K562 (cell line): ENCODE data around the gene DCAF11. TPM values are rescaled to one million over a fixed set of nuclear protein-coding genes. Genes with fewer than 3 reads are reported as not detected.

Experiments used
- BRD9 ChIP-seq: fragments of 450-650 bp; IDR thresholded peaks from 2 replicates; pipeline ENCODE4 v1.6.1; 2018; ENCODE audit warnings: low read depth; ENCODE audit not compliant: partially characterized antibody
- CBX3 ChIP-seq, 2 experiments: IDR thresholded peaks; 1 replicate in 1 of 2; 2 replicates in 1 of 2; pipeline ENCODE4 v1.6.1; 2012; ENCODE audit warnings: inconsistent platforms in 2 of 2, low read length in 2 of 2, borderline replicate concordance in 1 of 2, control low read depth in 1 of 2
- CCAR2 ChIP-seq: fragments of 200-400 bp; formaldehyde crosslinking; IDR thresholded peaks from 2 replicates; pipeline ENCODE4 v1.6.1; 2017; ENCODE audit warnings: mild to moderate bottlenecking, low read depth, low read length
- CEBPB ChIP-seq: fragments of 450-650 bp; IDR thresholded peaks from 2 replicates; pipeline ENCODE4 v1.6.1; 2016; ENCODE audit warnings: missing genetic modification characterization, missing compliant biosample characterization
- MED1 ChIP-seq: sonication (generic); formaldehyde crosslinking; IDR thresholded peaks from 2 replicates; pipeline ENCODE4 v1.8.1; 2023; ENCODE audit warnings: missing genetic modification reagents, borderline replicate concordance
- MXI1 ChIP-seq: IDR thresholded peaks from 2 replicates; pipeline ENCODE4 v1.6.1; 2011; ENCODE audit warnings: low read depth, mild to moderate bottlenecking, improper control_type of control experiment, low read length
- NCOR1 ChIP-seq: fragments of 450-650 bp; IDR thresholded peaks from 2 replicates; pipeline ENCODE4 v1.6.1; 2016; ENCODE audit warnings: mild to moderate bottlenecking, moderate library complexity
- NR2C2 ChIP-seq, 2 experiments: fragments of 200-800 bp in 1 of 2; sonication (Bioruptor generic) in 1 of 2; sonication (generic) in 1 of 2; formaldehyde crosslinking in 1 of 2; IDR thresholded peaks; 2 replicates each; pipeline versions ENCODE4 v1.6.1 to v1.8.0; 2016 to 2022; ENCODE audit warnings: mild to moderate bottlenecking in 1 of 2, missing compliant biosample characterization in 1 of 2, missing genetic modification characterization in 1 of 2, missing genetic modification reagents in 1 of 2
- OTX1 ChIP-seq: fragments of 450-650 bp; formaldehyde crosslinking; IDR thresholded peaks from 2 replicates; pipeline ENCODE4 v1.4.0; 2022; ENCODE audit warnings: mild to moderate bottlenecking
- PHF8 ChIP-seq: fragments of 200-600 bp; sonication (generic); IDR thresholded peaks from 2 replicates; pipeline ENCODE4 v1.6.1; 2012; ENCODE audit warnings: mixed run types, mild to moderate bottlenecking, inconsistent platforms, low read length, moderate library complexity, borderline replicate concordance
- POLR2G ChIP-seq: fragments of 200-400 bp; formaldehyde crosslinking; IDR thresholded peaks from 2 replicates; pipeline ENCODE4 v1.6.1; 2017; ENCODE audit warnings: low read depth, mild to moderate bottlenecking, antibody characterized with exemption, low read length, moderate library complexity
- POU5F1 ChIP-seq: fragments of 150-350 bp; IDR thresholded peaks from 2 replicates; pipeline ENCODE4 v1.6.1; 2014; ENCODE audit warnings: borderline replicate concordance, low read length, low read depth, mild to moderate bottlenecking; ENCODE audit not compliant: partially characterized antibody
- PRMT5 ChIP-seq: sonication (generic); formaldehyde crosslinking; IDR thresholded peaks from 2 replicates; pipeline ENCODE4 v1.5.0; 2020; ENCODE audit warnings: missing genetic modification reagents
- RBM39 ChIP-seq: fragments of 200-400 bp; formaldehyde crosslinking; optimal IDR thresholded peaks from 2 replicates; pipeline ENCODE3; 2018; ENCODE audit warnings: low read depth, low read length
- SAFB2 ChIP-seq: fragments of 200-400 bp; formaldehyde crosslinking; IDR thresholded peaks from 2 replicates; pipeline ENCODE4 v1.6.1; 2018; ENCODE audit warnings: borderline replicate concordance, low read length, low read depth, moderate library complexity; ENCODE audit not compliant: severe bottlenecking
- SIN3A ChIP-seq, 2 experiments: fragments of 150-350 bp in 1 of 2; IDR thresholded peaks; 2 replicates each; pipeline ENCODE4 v1.6.1; 2011 to 2016; ENCODE audit warnings: borderline replicate concordance in 2 of 2, low read depth in 2 of 2, low read length in 2 of 2, mild to moderate bottlenecking in 2 of 2, moderate library complexity in 2 of 2; ENCODE audit not compliant: control insufficient read depth in 1 of 2
- TGIF2 ChIP-seq: sonication (generic); formaldehyde crosslinking; IDR thresholded peaks from 2 replicates; pipeline ENCODE4 v1.8.1; 2022; ENCODE audit warnings: mild to moderate bottlenecking, missing genetic modification reagents, moderate library complexity
- ZBTB17 ChIP-seq: fragments of 450-650 bp; formaldehyde crosslinking; IDR thresholded peaks from 2 replicates; pipeline ENCODE4 v1.4.0; 2020; ENCODE audit warnings: mild to moderate bottlenecking
- ZNF133 ChIP-seq: fragments of 250-450 bp; sonication (Bioruptor Pico); IDR thresholded peaks from 2 replicates; pipeline ENCODE4 v1.4.0; 2020; ENCODE audit warnings: mild to moderate bottlenecking
- ZNF143 ChIP-seq: sonication (generic); formaldehyde crosslinking; IDR thresholded peaks from 2 replicates; pipeline ENCODE4 v1.9.0; 2022; ENCODE audit warnings: mild to moderate bottlenecking, missing genetic modification reagents
- ZNF239 ChIP-seq: fragments of 250-450 bp; sonication (Bioruptor Pico); IDR thresholded peaks from 2 replicates; pipeline ENCODE4 v1.4.0; 2020; ENCODE audit warnings: mild to moderate bottlenecking
- ZNF551 ChIP-seq: fragments of 250-450 bp; sonication (Bioruptor Pico); IDR thresholded peaks from 2 replicates; pipeline ENCODE4 v1.5.0; 2021; ENCODE audit warnings: mild to moderate bottlenecking, moderate library complexity
- polyA plus RNA-seq, 8 experiments: library from polyadenylated mRNA; depleted of rRNA in 4 of 8; stranded (reverse) in 5 of 8; unstranded in 3 of 8; fragments of >200 nt; fragmentation: Nextera tagmentation in 2 of 8; fragmentation: Illumina TruSeq in 1 of 8; extraction: Ambion mirVana in 2 of 8; extraction: Trizol in 1 of 8; gene quantifications; 2 replicates each; pipeline versions ENCODE4 v1.2.1 to v1.2.3, GENCODE V29; 2011 to 2014; ENCODE audit warnings: inconsistent platforms in 1 of 8, missing spikeins in 1 of 8
- total RNA-seq, 7 experiments: library from RNA; depleted of rRNA in 6 of 7; stranded (reverse); fragments of >200 nt in 6 of 7; fragmentation: Illumina TruSeq in 2 of 7; extraction: Trizol in 2 of 7; gene quantifications; 2 replicates each; pipeline versions ENCODE4 v1.2.1 to v1.2.3, GENCODE V29; 2011 to 2021; ENCODE audit warnings: low replicate concordance in 1 of 7
- TF ChIP-seq, protein P1 (sequence below): sonication (generic); formaldehyde crosslinking; IDR thresholded peaks from 2 replicates; pipeline ENCODE4 v1.9.0; 2022; ENCODE audit warnings: mild to moderate bottlenecking, missing genetic modification reagents
- TF ChIP-seq, protein P2 (sequence below): fragments of 450-650 bp; IDR thresholded peaks from 2 replicates; pipeline ENCODE4 v1.6.1; 2017; ENCODE audit warnings: antibody characterized with exemption, mild to moderate bottlenecking

The DCAF11 gene
- total and polyA plus RNA-seq, 9 of the 15 experiments (the other 6 are each of a cell fraction or from before 2014, with no cell fraction given), result 8.5 to 46.2 (median 36.4) TPM

DNA sequence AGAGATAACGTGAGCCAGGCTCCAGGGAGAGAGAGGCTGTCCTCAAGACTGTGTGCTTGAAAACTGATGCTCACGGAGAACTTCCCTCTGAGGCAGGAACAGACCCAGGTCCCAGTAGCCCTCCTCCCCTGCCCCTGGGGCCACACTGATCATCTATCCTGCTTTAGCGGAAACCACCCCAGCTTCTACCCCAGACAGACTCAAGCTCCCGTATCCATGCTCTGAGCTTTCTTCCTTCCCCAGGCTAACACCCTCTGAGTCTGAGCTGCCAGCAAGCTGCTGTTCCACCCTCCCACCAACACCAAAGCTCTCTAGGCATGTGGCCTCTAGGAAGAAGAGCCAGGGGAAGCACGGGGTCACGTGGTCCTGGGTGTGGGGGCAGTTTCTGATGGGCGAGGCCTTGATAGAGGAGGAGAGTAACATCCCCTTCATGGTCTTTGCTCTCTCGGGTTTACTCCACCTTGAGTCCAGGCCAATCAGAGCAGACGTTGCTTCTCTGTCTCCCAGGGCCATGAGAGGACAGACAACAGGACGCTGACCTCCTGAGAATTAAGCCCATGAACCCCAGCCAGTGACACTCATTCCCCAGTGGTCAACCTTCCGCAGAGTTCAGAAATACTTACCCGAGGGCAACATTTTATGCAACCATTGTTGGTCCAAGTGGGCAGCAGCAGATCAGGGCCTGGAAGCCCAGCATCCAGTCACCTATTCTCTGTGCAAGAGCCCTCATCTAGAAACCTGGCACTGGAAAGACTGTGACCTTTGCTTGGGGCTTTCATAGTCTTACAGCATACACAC is 19.1 kb upstream of the DCAF11 start (continued):
- TF ChIP-seq MED1 (CRISPR knock-in tag) (no peak), POLR2G (peak; percentile 38; the same call in 1 of the 2 replicates), TGIF2 (CRISPR knock-in tag) (no peak), ZBTB17 (CRISPR knock-in tag) (peak; percentile 41; the same call in 1 of the 2 replicates), ZNF551 (no peak), CEBPB (tag) (no peak), NR2C2 (CRISPR knock-in tag; IDR thresholded peaks at IDR 0.05) (no peak), NR2C2 (tag; IDR thresholded peaks at IDR 0.05) (peak; percentile 27; the same call in 1 of the 2 replicates), BRD9 (peak; percentile 32), CBX3 (IDR thresholded peaks at IDR 0.05; ENCODE audit: borderline replicate concordance in 1 of 2, low read length in 2 of 2) (no peak; a peak in 1 of 3 replicates), SIN3A (IDR thresholded peaks at IDR 0.05; ENCODE audit: borderline replicate concordance in 2 of 2, control insufficient read depth in 1 of 2, low read depth in 2 of 2, low read length in 2 of 2) (peak in 1 of 2 experiments; percentile 74; a peak in 1 of 4 replicates), ZNF143 (CRISPR knock-in tag) (no peak), PRMT5 (no peak), ZNF239 (CRISPR knock-in tag) (no peak), RBM39 (peak; percentile 52), OTX1 (no peak), NCOR1 (no peak), PHF8 (peak; percentile 16; the same call in 1 of the 2 replicates), MXI1 (0 out of 2 replicates have a peak, but pooled peaks have one; percentile 19), CCAR2 (no peak), SAFB2 (no peak), POU5F1 (no peak), ZNF133 (CRISPR knock-in tag) (no peak)
- TF ChIP-seq, protein P1, sequence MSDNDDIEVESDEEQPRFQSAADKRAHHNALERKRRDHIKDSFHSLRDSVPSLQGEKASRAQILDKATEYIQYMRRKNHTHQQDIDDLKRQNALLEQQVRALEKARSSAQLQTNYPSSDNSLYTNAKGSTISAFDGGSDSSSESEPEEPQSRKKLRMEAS (CRISPR knock-in tag), result peak; percentile 89
- TF ChIP-seq, protein P2, sequence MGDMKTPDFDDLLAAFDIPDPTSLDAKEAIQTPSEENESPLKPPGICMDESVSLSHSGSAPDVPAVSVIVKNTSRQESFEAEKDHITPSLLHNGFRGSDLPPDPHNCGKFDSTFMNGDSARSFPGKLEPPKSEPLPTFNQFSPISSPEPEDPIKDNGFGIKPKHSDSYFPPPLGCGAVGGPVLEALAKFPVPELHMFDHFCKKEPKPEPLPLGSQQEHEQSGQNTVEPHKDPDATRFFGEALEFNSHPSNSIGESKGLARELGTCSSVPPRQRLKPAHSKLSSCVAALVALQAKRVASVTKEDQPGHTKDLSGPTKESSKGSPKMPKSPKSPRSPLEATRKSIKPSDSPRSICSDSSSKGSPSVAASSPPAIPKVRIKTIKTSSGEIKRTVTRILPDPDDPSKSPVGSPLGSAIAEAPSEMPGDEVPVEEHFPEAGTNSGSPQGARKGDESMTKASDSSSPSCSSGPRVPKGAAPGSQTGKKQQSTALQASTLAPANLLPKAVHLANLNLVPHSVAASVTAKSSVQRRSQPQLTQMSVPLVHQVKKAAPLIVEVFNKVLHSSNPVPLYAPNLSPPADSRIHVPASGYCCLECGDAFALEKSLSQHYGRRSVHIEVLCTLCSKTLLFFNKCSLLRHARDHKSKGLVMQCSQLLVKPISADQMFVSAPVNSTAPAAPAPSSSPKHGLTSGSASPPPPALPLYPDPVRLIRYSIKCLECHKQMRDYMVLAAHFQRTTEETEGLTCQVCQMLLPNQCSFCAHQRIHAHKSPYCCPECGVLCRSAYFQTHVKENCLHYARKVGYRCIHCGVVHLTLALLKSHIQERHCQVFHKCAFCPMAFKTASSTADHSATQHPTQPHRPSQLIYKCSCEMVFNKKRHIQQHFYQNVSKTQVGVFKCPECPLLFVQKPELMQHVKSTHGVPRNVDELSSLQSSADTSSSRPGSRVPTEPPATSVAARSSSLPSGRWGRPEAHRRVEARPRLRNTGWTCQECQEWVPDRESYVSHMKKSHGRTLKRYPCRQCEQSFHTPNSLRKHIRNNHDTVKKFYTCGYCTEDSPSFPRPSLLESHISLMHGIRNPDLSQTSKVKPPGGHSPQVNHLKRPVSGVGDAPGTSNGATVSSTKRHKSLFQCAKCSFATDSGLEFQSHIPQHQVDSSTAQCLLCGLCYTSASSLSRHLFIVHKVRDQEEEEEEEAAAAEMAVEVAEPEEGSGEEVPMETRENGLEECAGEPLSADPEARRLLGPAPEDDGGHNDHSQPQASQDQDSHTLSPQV, result peak; percentile 83; the same call in 1 of the 2 replicates
